Measurements from ENCODE around the gene NUBP2. TPM values are rescaled to one million over a fixed set of nuclear protein-coding genes. Genes with fewer than 3 reads are reported as not detected.

Gene NUBP2
- total RNA-seq, 1 experiment from 2014 or later, result 35.9 TPM

GRCh38 chr16:1825864-1826690, 43.3 kb downstream of the NUBP2 start:
- H3K27me3 ChIP-seq (ENCODE audit: low read length), result no peaks in the 10 kb centered on the region
- peak overlapping the region; percentile 74 for H3K4me3 ChIP-seq (ENCODE audit: low read length)
- H3K9me3 ChIP-seq (ENCODE audit: low read length), result no peaks in the 10 kb centered on the region
- H4K20me1 ChIP-seq (ENCODE audit: insufficient read depth, low read depth, low read length), result no peaks in the 10 kb centered on the region
- H3K9ac ChIP-seq (ENCODE audit: low read length), result peak overlapping the region; percentile 80
- H3K4me2 ChIP-seq (ENCODE audit: low read depth, low read length, poor library complexity, severe bottlenecking), result peak overlapping the region; percentile 86
- DNase-seq, result peak; percentile 85
- H3K27ac ChIP-seq (ENCODE audit: low read length), result no peak overlapping the region
- H3K4me1 ChIP-seq (ENCODE audit: low read length), result peaks cover 31% of the 10 kb centered on the region
- no peak overlapping the region for H2AFZ ChIP-seq (ENCODE audit: low read length)
- peaks cover 19% of the 10 kb centered on the region for H3K79me2 ChIP-seq (ENCODE audit: low read length)
- no peaks in the 10 kb centered on the region for H3K36me3 ChIP-seq (ENCODE audit: insufficient read depth, low read length)
- H3K9me2 ChIP-seq (replicated peaks; ENCODE audit: insufficient read depth, low read length), result no peaks in the 10 kb centered on the region

GRCh38 chr16:1826691-1827573, 44.2 kb downstream of the NUBP2 start, which contains the start of the genes FAHD1 and HAGH:
Gene FAHD1, plus strand, starts transcription at chr16:1827206. Its CDS starts 33 bp downstream, at chr16:1827239.
Gene HAGH, minus strand, starts transcription at chr16:1826825. Its CDS starts 38 bp downstream, at chr16:1826787.
- Histone ChIP-seq H3K9me2 (replicated peaks; ENCODE audit: insufficient read depth, low read length) (no peaks in the 10 kb centered on the region), H3K27ac (ENCODE audit: low read length) (no peak within 1 kb of the TSS), H3K4me2 (ENCODE audit: low read depth, low read length, poor library complexity, severe bottlenecking) (peak within 1 kb of the TSS; percentile 86), H3K4me3 (ENCODE audit: low read length) (peak within 1 kb of the TSS; percentile 74), H3K4me1 (ENCODE audit: low read length) (peaks cover 31% of the 10 kb centered on the region), H3K9ac (ENCODE audit: low read length) (peak within 1 kb of the TSS; percentile 80), H4K20me1 (ENCODE audit: insufficient read depth, low read depth, low read length) (no peaks in the 10 kb centered on the region), H3K9me3 (ENCODE audit: low read length) (no peaks in the 10 kb centered on the region), H3K27me3 (ENCODE audit: low read length) (no peaks in the 10 kb centered on the region), H3K36me3 (ENCODE audit: insufficient read depth, low read length) (no peaks in the 10 kb centered on the region), H3K79me2 (ENCODE audit: low read length) (peaks cover 19% of the 10 kb centered on the region), H2AFZ (ENCODE audit: low read length) (peak within 1 kb of the TSS; percentile 94; the same call in 1 of the 2 replicates)
- DNase-seq, result peak; percentile 96

- no peaks in the 10 kb centered on the region for H4K20me1 ChIP-seq (ENCODE audit: insufficient read depth, low read depth, low read length)
- no peaks in the 10 kb centered on the region for H3K36me3 ChIP-seq (ENCODE audit: insufficient read depth, low read length)
- no peaks in the 10 kb centered on the region for H3K27me3 ChIP-seq (ENCODE audit: low read length)
- H3K9me2 ChIP-seq (replicated peaks; ENCODE audit: insufficient read depth, low read length), result no peaks in the 10 kb centered on the region
- H2AFZ ChIP-seq (ENCODE audit: low read length), result no peak overlapping the region
- peak overlapping the region; percentile 42 for H3K9ac ChIP-seq (ENCODE audit: low read length)
- H3K27ac ChIP-seq (ENCODE audit: low read length), result no peak overlapping the region
- H3K9me3 ChIP-seq (ENCODE audit: low read length), result no peaks in the 10 kb centered on the region
- peaks cover 19% of the 10 kb centered on the region for H3K79me2 ChIP-seq (ENCODE audit: low read length)
- peak overlapping the region; percentile 85 for H3K4me2 ChIP-seq (ENCODE audit: low read depth, low read length, poor library complexity, severe bottlenecking)
- H3K4me1 ChIP-seq (ENCODE audit: low read length), result peaks cover 31% of the 10 kb centered on the region
- peak overlapping the region; percentile 9; the same call in 1 of the 2 replicates for H3K4me3 ChIP-seq (ENCODE audit: low read length)
- DNase-seq, result no peak
Measured at GRCh38 chr16:1828645-1829410, 46.1 kb downstream of the NUBP2 start.

- no peak for DNase-seq
- Histone ChIP-seq H3K9me3 (ENCODE audit: low read length) (no peaks in the 10 kb centered on the region), H3K4me2 (ENCODE audit: low read depth, low read length, poor library complexity, severe bottlenecking) (no peak overlapping the region), H3K4me1 (ENCODE audit: low read length) (peaks cover 31% of the 10 kb centered on the region), H3K27ac (ENCODE audit: low read length) (no peak overlapping the region), H3K9ac (ENCODE audit: low read length) (no peak overlapping the region), H3K4me3 (ENCODE audit: low read length) (no peak overlapping the region), H3K9me2 (replicated peaks; ENCODE audit: insufficient read depth, low read length) (no peaks in the 10 kb centered on the region), H3K27me3 (ENCODE audit: low read length) (no peaks in the 10 kb centered on the region), H3K36me3 (ENCODE audit: insufficient read depth, low read length) (no peaks in the 10 kb centered on the region), H3K79me2 (ENCODE audit: low read length) (peaks cover 19% of the 10 kb centered on the region), H2AFZ (ENCODE audit: low read length) (no peak overlapping the region), H4K20me1 (ENCODE audit: insufficient read depth, low read depth, low read length) (no peaks in the 10 kb centered on the region)
Measured at GRCh38 chr16:1830213-1830612, 47.5 kb downstream of the NUBP2 start.

GRCh38 chr16:1831186-1832075, 48.7 kb downstream of the NUBP2 start:
- Histone ChIP-seq H3K9me3 (ENCODE audit: low read length) (no peaks in the 10 kb centered on the region), H3K27ac (ENCODE audit: low read length) (no peak overlapping the region), H3K9ac (ENCODE audit: low read length) (no peak overlapping the region), H4K20me1 (ENCODE audit: insufficient read depth, low read depth, low read length) (no peaks in the 10 kb centered on the region), H3K36me3 (ENCODE audit: insufficient read depth, low read length) (no peaks in the 10 kb centered on the region), H3K79me2 (ENCODE audit: low read length) (peaks cover 19% of the 10 kb centered on the region), H3K9me2 (replicated peaks; ENCODE audit: insufficient read depth, low read length) (no peaks in the 10 kb centered on the region), H3K4me1 (ENCODE audit: low read length) (peaks cover 23% of the 10 kb centered on the region), H3K4me3 (ENCODE audit: low read length) (no peak overlapping the region), H3K27me3 (ENCODE audit: low read length) (no peaks in the 10 kb centered on the region), H3K4me2 (ENCODE audit: low read depth, low read length, poor library complexity, severe bottlenecking) (no peak overlapping the region), H2AFZ (ENCODE audit: low read length) (no peak overlapping the region)
- no peak for DNase-seq

- H3K79me2 ChIP-seq (ENCODE audit: low read length), result peaks cover 11% of the 10 kb centered on the region
- no peak for DNase-seq
Measured at GRCh38 chr16:1832838-1833454, 50.2 kb downstream of the NUBP2 start.

GRCh38 chr16:1834096-1834495, 51.3 kb downstream of the NUBP2 start:
- no peak overlapping the region for H3K4me3 ChIP-seq (ENCODE audit: low read length)
- no peak overlapping the region for H3K4me2 ChIP-seq (ENCODE audit: low read depth, low read length, poor library complexity, severe bottlenecking)
- H2AFZ ChIP-seq (ENCODE audit: low read length), result no peak overlapping the region
- peaks cover 6% of the 10 kb centered on the region for H3K4me1 ChIP-seq (ENCODE audit: low read length)
- DNase-seq, result no peak
- H3K9ac ChIP-seq (ENCODE audit: low read length), result no peak overlapping the region
- H3K9me2 ChIP-seq (replicated peaks; ENCODE audit: insufficient read depth, low read length), result no peaks in the 10 kb centered on the region
- no peaks in the 10 kb centered on the region for H3K36me3 ChIP-seq (ENCODE audit: insufficient read depth, low read length)
- H3K27ac ChIP-seq (ENCODE audit: low read length), result no peak overlapping the region
- H3K27me3 ChIP-seq (ENCODE audit: low read length), result no peaks in the 10 kb centered on the region
- no peaks in the 10 kb centered on the region for H4K20me1 ChIP-seq (ENCODE audit: insufficient read depth, low read depth, low read length)
- 0 out of 2 replicates have a peak, but pooled peaks cover 3% of the 10 kb centered on the region for H3K79me2 ChIP-seq (ENCODE audit: low read length)
- no peaks in the 10 kb centered on the region for H3K9me3 ChIP-seq (ENCODE audit: low read length)

More at GRCh38 chr16:1832838-1833454, 50.2 kb downstream of the NUBP2 start:
- Histone ChIP-seq H3K27ac (ENCODE audit: low read length) (no peak overlapping the region), H3K4me1 (ENCODE audit: low read length) (peaks cover 17% of the 10 kb centered on the region), H3K4me2 (ENCODE audit: low read depth, low read length, poor library complexity, severe bottlenecking) (no peak overlapping the region), H3K4me3 (ENCODE audit: low read length) (no peak overlapping the region), H3K27me3 (ENCODE audit: low read length) (no peaks in the 10 kb centered on the region), H4K20me1 (ENCODE audit: insufficient read depth, low read depth, low read length) (no peaks in the 10 kb centered on the region), H3K9me3 (ENCODE audit: low read length) (no peaks in the 10 kb centered on the region), H3K9ac (ENCODE audit: low read length) (no peak overlapping the region), H2AFZ (ENCODE audit: low read length) (no peak overlapping the region), H3K9me2 (replicated peaks; ENCODE audit: insufficient read depth, low read length) (no peaks in the 10 kb centered on the region), H3K36me3 (ENCODE audit: insufficient read depth, low read length) (no peaks in the 10 kb centered on the region)
